Adrenal gland (tissue), 5 donors: Measurements from ENCODE around the gene IKZF3.

ENCODE experiments used
- POLR2A ChIP-seq, 2 donors: fragments of 450-650 bp; IDR thresholded peaks; one replicate each; pipeline ENCODE4 v1.6.1; 2017; ENCODE audit warnings: antibody characterized with exemption in 2 of 2, mild to moderate bottlenecking in 2 of 2, moderate library complexity in 1 of 2
- TF ChIP-seq, protein P1 (sequence below), 6 experiments: fragments of 450-650 bp in 4 of 6; fragments of 200-600 bp in 2 of 6; sonication (generic) in 1 of 6; IDR thresholded peaks; 1 replicate in 5 of 6; 2 replicates in 1 of 6; pipeline versions ENCODE4 v1.5.1 to v1.8.0; 2016 to 2021; ENCODE audit warnings: antibody characterized with exemption in 6 of 6, mild to moderate bottlenecking in 2 of 6, moderate library complexity in 1 of 6
- donor health status: DM: no; HTN: no; CAD: no.

DNA sequence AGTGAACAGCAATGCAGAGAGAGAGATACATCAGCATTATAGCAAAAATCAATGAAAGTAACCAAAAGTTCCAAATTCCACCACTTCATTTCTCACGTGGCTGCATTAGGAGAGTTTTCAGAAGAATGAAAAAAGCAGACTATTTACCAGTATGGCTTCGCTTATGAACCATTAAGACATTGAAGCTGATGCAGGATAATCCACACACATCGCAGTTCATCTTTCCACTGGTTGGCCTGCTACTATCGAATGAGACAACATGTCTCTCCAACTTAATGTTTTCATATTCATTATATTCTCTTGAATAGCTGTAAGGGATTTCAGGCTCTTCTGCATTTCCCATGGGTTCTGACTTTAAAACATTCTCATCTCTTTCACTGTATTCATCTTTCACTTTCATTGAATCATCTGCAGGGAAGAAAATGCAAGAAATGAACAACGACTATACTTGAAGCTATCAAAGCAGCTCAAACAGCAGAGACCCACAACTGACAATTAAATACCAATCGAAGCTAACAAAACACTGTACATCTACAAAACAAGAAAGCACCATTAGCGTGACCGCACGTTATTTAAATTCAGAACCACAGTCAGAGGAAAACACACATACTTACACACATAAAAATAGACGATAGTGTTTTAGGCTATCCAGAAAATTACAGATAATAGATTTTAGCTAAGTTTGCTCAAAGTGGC is 71.4 kb downstream of the IKZF3 start:
- TF ChIP-seq, protein P1, sequence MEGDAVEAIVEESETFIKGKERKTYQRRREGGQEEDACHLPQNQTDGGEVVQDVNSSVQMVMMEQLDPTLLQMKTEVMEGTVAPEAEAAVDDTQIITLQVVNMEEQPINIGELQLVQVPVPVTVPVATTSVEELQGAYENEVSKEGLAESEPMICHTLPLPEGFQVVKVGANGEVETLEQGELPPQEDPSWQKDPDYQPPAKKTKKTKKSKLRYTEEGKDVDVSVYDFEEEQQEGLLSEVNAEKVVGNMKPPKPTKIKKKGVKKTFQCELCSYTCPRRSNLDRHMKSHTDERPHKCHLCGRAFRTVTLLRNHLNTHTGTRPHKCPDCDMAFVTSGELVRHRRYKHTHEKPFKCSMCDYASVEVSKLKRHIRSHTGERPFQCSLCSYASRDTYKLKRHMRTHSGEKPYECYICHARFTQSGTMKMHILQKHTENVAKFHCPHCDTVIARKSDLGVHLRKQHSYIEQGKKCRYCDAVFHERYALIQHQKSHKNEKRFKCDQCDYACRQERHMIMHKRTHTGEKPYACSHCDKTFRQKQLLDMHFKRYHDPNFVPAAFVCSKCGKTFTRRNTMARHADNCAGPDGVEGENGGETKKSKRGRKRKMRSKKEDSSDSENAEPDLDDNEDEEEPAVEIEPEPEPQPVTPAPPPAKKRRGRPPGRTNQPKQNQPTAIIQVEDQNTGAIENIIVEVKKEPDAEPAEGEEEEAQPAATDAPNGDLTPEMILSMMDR (IDR thresholded peaks at IDR 0.05), result no peak
- TF ChIP-seq POLR2A (IDR thresholded peaks at IDR 0.05), result no peak
